ENCODE results near the gene KRTAP5-3.
"Not testable (repeated sequence)": the region's sequence is repeated elsewhere in the genome, so short reads cannot be mapped to it uniquely, and the experiment has no call there.

- TF ChIP-seq CTCF (IDR thresholded peaks at IDR 0.05; ENCODE audit: borderline replicate concordance, extremely low read depth, low read length, poor library complexity, severe bottlenecking); EZH2 (IDR thresholded peaks at IDR 0.05; ENCODE audit: borderline replicate concordance, low read depth, low read length, severe bottlenecking): not testable (repeated sequence)
Observed at GRCh38 chr11:1646540-1646939, 38.3 kb upstream of the KRTAP5-3 start.
